Natural killer cell (primary cell): ENCODE measurements around the gene NEUROD2. TPM values are rescaled to one million over a fixed set of nuclear protein-coding genes. Genes with fewer than 3 reads are reported as not detected.

ENCODE experiments used
- total RNA-seq, 4 donors: library from RNA; stranded (reverse); fragments of 120-200 nt in 1 of 4; gene quantifications; one replicate each; pipeline versions ENCODE4 v1.2.3 to v1.2.4, GENCODE V29; 2013 to 2022

NEUROD2 gene
- total RNA-seq, 3 donors from 2014 or later (not counting 1 experiment from before 2014, with no cell fraction given) = not detected

Other genes with a start within 250 kb of the NEUROD2 start
- gene FBXL20, start 206.3 kb downstream of the NEUROD2 start, total RNA-seq = 10 to 100 TPM; 25.5 to 34.2 (median 32.4) TPM
- gene MED1, start 156.7 kb downstream of the NEUROD2 start, total RNA-seq = 10 to 100 TPM; 44.3 to 63.8 (median 53.4) TPM
- 100 to 1,000 TPM; 119 to 129 (median 124) TPM for gene CDK12, start 146.4 kb downstream of the NEUROD2 start, total RNA-seq
- gene PPP1R1B, start 19.0 kb upstream of the NEUROD2 start, total RNA-seq = not detected
- 100 to 1,000 TPM in 2 of 3 donors, 10 to 100 TPM in 1; 97.1 to 115 (median 105) TPM for gene STARD3, start 29.2 kb upstream of the NEUROD2 start, total RNA-seq
- 1 to 10 TPM; 1.3 to 3.8 (median 2.4) TPM for gene TCAP, start 57.4 kb upstream of the NEUROD2 start, total RNA-seq
- gene PNMT, start 60.5 kb upstream of the NEUROD2 start, total RNA-seq = 1 to 10 TPM; 1.2 to 2.5 (median 2.2) TPM
- gene PGAP3, start 80.1 kb upstream of the NEUROD2 start, total RNA-seq = 10 to 100 TPM; 45.8 to 57.8 (median 52.4) TPM
- 100 to 1,000 TPM in 1 of 3 donors, 10 to 100 TPM in 2; 77.6 to 115 (median 82.1) TPM for gene ERBB2, start 92.1 kb upstream of the NEUROD2 start, total RNA-seq
- gene MIEN1, start 122.6 kb upstream of the NEUROD2 start, total RNA-seq = 10 to 100 TPM; 48.8 to 55.2 (median 51.6) TPM
- gene GRB7, start 130.0 kb upstream of the NEUROD2 start, total RNA-seq = under 1 TPM in 1 of 3 donors, not detected in 2; 0.27 TPM